ENCODE results near the gene AMN1.
"Not testable (repeated sequence)": the region's sequence is repeated elsewhere in the genome, so short reads cannot be mapped to it uniquely, and the experiment has no call there.

Gene AMN1

DNA sequence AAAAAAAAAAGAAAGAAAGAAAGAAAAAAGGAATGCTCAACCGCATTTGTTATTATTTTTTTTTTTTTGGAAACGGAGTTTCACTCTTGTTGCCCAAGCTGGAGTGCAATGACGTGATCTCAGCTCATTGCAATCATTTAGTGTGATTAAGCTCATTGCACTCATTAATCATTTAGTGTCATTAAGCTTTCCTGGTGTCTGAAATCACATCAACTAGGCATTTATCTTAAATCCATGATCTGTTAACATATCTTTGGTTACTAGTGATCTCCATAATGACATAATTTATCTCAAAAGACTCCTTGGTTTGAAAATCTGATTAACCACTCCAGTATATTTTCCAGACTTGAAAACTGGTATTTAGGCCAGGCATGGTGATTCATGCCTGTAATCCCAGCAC, 43.0 kb downstream of the AMN1 start:
- no peak for DNase-seq (ENCODE audit: low read depth)

DNA sequence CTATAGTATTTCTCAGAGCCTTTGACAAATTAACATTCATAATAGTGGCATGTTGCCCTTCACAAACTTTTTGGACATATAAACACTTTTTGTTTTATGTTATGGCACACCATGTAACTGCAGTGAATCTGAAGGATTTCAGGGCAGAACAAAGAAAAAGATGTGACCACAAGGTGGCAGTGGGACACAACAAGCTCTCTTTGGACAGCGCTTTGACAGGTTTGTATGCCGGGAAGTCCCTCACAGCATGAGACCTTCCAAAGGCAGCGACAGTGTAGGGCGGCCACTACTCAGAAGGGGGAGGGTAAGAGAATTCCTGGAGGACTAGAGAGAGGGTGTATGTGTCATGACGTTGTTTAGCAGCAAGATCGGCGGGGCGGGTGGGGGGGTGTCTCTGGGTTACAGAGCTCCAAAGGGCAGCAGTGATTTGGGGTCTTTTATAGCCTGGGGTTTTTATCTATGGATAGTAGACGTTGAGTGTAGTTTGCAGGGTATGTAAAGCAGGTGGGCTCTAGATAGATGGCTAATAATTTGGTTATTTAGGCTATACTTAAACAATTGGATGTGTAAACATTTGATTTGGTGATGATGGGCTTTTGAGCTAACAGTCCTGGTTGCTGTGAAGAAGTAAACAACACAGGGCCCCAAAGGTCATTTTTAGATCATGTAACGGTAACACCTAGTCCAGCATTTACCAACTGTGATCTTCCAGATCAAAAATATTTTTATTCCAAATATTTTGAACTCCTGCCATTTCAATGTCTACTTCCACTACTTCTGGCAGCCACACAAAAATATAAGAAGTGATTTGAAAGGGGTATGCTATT, 46.5 kb downstream of the AMN1 start:
- peak; percentile 52 for DNase-seq (ENCODE audit: low read depth)

DNA sequence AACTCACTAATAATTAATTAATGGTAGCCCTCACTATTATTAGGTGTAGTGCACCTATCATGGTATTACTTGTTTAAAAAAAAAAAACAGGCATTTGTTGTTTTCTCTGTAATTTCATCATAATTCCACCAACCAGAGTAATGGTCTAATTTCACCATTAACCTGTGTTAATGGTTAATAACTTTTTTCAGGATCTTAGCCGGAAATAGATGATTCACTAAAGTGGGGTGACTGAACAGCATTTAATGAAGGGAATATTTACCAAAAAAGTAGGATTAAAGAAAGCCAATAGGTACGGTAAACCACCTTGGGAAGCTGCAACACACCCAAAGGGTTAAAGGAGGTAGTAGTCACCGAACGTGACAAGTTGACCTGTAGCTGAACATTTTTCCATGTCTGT, 56.3 kb downstream of the AMN1 start:
- no peak for DNase-seq (ENCODE audit: low read depth)

DNA sequence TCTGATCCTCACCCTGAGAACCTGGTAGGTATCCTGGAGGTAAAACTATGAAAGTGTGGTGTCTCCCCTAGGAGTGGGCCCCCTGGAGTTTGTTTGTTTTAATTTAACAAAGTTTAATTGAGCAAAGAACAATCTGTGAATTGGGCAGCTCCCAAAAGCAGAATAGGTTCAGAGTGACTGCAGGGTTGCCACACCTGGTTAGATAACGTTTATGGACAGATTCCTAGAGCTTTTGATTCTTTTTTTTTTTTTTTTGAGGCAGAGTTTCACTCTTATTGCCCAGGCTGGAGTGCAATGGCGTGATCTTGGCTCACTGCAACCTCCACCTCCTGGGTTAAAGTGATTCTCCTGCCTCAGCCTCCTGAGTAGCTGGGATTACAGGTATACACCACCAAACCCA, 59.2 kb downstream of the AMN1 start:
- DNase-seq (ENCODE audit: low read depth) = not testable (repeated sequence)

DNA sequence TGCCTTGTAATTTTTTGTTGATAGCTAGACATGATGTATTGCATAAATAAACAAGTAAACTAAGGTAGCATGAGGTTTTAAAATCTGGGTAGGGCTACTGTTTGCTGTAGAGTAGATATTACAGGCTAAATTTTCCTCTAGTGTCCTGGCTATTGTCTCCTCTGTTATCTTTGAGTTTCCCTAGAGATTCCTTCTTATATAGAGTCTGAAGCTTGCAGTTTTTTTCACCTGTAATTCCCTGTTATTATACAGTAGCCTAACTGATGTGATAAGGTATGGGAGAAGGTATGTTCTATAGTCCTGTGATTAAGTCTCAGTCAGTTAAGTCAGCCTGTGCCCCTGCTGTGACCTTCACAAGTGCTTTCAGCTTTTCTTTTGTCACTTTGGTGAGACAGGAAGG, 59.8 kb downstream of the AMN1 start:
- no peak for DNase-seq (ENCODE audit: low read depth)

DNA sequence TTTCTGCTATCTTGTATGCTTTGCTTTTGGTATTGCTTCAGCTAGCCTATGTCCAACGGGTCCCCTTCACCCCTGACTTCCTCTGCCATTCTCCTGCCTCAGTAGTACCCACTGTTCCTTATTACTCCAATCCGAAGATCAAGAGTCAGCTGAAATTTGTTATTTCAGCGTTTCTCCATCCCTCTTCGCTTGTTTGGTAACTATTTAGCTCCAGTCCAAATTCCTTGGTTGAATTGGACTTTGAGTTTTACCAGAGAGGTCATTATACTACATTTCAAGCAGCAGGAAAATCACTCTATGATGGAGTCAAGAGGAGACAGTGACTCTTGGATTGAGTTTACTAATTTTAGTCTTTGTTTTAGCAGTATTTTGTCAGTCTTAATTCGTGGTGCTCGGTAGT, 64.8 kb downstream of the AMN1 start:
- no peak for DNase-seq (ENCODE audit: low read depth)

DNA sequence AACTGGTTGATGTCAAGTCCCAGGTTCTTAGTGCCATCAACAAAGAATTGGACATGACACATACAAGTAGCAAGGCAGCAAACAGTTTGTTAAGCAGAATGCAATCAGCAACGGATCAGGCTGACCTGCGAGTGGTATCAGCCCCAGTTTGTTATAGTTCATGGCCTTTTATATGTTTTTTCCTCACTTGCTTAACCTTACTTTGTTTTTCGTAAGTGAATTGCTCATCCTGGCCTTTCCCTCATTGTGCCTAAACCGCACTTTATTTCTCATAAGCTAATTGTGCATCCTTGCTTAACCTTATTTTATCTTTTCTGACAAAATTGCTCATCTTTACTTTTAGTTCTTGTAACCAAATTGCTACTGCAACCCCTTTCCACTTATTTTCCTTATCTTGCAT, 65.2 kb downstream of the AMN1 start:
- DNase-seq (ENCODE audit: low read depth) = no peak

DNA sequence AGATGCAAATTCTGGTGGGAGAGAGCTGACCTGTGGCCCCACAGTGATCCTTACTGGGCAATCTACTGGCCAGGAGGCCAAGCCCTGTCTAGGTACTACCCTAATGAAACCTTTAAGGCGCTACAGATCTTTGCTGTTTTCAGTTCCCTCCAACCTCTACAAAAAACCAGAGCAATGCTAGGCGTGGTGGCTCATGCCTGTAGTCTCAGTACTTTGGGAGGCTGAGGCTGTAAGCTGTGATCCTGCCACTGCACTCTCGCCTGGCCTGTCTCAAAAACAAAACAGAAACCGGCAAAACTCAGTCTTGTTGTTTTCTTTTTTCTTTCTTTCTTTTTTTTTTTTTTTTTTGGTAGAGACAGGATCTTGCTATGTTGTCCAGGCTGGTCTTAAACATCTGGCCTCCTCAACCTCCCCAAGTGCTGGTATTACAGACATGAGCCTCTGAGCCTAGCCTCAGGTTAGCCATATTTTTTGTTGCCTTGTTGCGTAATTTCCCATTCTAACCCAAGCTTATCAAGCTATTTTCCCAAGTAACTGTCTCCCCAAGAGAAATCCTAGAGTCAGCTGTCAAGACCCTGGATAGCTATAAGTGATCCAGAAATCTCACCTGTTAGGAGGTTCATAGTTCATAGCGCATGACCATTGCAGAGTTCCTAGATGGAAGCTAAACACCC, 66.5 kb downstream of the AMN1 start:
- DNase-seq (ENCODE audit: low read depth) = no peak

DNA sequence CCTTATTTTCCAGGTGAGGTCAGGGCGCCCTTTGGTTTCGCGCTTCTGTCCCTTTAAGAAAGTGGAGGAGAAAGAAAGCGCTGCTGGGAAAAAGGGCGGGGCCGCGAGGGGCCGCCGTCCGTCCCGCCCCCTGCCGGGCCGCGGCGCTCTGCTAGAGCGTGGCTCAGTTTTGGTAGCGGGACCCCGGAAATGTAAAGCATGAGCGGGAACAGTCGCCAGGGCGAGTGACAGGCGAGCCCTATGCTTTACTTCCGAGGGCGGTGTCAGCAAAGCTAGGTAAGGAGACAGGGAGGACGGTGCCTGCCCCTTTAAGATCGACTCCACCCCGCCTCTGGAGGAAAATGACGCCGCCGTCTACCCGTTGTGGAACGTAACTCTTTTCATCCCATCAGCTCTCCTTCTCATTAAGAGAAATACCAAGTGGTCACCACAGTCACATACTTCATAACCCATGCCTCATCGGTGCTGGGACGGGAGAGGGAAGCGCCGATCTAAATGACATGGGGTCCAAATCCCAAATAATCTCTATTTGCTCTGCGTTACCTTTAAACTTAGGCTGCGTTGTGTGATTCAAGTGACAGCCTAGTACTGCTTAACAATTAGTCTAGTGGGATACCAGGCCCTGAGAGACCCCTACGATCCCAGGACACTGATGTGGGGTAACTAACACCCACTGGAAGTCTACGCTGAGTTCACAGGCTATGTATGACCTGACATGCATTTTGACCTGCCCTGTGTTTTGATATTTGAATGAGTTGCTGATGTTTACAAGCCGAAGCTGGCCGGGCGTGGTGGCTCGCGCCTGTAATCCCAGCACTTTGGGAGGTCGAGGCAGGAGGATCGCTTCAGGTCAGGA, 69.5 kb downstream of the AMN1 start, which contains the start of gene ETFBKMT:
ETFBKMT (plus strand) TSS at position 602 of the 856 bp plus-strand sequence. CDS start 2,266 bp downstream, outside the sequence.
- peak; percentile 71 for DNase-seq (ENCODE audit: low read depth)

DNA sequence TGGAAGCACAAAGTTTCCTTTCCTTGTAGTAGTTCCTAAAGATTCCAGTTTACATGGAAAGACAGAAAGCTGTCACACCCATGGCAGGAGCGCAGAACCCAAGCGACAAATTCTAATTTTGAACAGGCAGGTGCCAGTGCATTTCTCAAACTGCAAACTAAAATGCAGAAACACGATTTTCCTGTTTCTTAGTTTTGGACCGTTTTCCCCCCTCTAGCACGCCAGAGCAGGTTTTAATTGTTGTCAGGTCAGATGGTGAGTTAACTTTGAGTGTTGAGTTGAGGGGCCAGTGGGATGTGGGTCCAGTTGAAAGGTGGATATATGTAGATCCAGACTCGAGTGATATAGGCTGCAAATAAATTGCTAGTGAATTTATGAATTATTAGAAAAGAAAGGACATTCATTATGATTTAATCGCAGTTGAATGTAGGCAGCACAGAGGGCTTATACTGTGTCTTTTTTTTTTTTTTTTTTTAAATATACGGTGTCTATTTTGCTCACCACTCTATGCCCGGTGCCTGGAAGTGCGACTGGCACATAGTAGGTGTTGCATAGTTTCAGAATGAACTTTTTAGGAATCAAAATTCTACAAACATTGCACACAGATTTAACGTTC, 70.2 kb downstream of the AMN1 start:
- DNase-seq (ENCODE audit: low read depth) = no peak

DNA sequence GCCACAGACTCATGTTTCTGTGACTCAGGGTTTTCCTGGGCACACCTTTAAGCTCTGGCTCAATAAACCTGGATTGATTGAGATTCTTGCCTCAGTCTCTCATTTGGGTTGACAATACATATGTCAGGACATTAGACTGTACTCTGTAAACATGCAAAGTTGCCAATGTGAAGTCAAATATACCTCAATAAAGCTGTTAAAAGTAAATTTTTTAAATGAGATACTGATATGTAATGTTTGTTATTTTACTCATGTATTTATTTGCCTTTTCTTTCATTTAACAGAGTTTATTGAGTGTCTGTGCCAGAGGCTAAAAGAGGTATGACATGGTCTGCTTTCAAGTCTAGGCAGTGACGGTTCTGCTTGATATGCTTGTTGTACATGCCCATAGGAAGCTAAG, 73.0 kb downstream of the AMN1 start:
- DNase-seq (ENCODE audit: low read depth) = no peak

DNA sequence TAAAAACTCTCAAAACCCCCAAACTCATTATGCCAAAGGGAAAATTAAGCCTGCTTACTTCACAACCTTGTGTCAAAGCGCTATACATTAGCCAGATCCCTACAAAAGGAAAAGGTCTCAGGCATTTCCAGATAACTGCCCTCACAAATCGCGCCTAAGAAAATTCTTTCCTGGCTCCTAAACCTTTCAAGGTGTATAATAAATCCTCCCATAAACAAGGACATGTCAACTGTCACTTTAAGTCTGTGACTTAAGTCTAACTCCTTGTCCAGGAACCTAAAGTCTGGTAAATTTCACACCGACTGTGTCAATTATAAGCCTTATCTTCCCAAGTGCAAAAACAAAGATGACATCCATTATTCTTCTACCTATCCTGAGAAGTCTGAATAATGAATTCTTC, 73.6 kb downstream of the AMN1 start:
- DNase-seq (ENCODE audit: low read depth) = no peak

DNA sequence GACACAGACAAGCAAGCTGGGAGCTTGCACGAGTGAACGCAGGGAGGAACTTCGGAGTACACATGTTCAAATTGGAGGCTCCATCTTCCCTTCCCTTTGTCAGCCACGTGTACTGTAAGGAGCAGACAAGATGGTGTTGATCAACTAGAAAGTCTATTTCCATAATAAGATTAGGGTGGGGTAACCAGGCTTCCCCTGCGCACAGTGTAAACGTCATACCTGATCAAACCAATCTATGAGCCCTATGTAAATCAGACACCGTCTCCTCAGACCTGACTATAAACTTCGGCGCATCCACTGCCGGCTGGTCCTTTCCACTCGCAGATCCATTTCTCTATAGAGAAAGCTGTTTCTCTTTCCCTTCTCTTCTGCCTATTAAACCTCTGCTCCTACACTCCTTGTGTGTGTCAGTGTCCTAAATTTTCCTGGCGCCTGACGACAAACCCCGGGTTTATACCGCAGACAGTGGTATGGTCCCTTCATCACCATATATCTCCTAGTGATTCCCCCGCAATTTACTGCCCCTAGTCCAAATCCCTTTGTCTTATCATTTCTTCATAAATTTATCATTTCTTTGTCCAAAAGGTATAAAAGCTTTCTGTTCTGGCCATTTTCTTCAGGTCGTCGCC, 76.8 kb downstream of the AMN1 start:
- no peak for DNase-seq (ENCODE audit: low read depth)

DNA sequence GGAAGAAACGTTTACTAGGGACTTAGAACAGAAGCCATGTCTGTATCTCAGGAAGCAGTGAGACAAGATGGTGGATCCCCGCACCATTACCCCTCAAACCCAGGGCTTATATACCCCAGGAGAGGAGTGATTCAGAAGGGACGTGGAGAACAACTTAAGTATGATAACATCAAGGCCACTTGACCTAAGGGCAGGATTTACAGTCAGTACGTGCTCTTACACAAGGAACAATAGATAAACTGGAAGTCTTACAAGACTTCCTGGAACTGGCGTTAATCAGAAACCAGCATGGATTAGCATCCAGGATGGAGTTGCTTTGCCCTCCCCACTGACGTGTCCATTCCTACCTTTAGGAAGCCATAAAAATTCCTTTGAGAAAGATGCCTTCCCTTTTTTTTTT, 77.9 kb downstream of the AMN1 start:
- DNase-seq (ENCODE audit: low read depth) = no peak

DNA sequence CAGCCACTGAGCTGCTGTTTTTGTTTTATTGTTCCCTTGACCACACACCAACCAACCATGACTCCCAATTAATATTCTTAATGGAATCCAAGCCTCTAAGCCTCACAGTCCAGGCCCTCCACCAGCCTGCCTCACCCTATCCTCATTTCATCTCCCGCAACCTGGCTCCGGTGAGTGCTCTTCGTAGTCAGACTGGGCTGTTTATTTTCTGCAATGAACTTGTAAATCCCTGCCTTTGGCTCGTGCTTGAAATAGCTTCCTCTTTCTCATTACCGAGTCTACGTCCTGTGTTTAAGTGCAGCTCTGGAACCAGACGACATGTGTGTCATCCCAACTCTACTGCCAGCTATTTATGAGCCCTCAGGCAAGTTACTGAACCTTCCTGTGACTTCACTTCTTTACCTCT, 81.7 kb downstream of the AMN1 start:
- no peak for DNase-seq (ENCODE audit: low read depth)

DNA sequence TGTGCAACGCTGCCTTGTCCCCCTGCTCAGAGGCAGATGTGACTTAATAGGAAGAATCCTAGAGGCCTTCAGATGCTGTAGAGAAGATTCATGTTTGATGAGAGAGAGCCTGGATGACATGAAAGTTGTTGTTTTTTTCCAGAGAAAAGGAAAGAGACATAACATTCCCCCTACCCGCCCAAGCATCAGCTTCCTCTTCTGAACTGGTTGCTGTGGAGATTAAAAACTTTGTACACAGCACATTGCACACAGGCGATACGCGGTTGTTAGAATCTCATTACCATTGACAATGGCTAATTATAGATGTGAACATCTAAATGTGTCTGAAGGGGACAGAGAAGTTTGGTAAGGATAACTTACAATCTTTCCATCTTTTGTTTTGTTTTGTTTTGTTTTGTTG, 82.9 kb downstream of the AMN1 start:
- DNase-seq (ENCODE audit: low read depth) = no peak

DNA sequence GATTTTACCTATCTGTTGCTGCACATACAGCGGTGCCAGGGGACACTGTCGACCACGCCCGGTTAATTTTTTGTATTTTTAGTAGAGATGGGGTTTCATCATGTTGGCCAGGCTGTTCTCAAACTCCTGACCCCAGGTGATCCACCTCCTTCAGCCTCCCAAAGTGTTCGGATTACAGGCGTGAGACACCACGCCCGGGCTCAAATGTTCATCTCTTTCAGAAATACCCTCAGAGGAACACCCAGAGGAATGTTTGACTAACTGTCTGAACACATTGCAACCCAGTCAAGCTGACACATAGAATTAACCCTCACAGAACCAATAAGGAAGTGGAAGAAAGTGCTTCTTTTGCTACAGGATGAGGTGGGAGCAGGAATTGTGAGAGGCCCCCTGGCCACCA, 84.3 kb downstream of the AMN1 start:
- no peak for DNase-seq (ENCODE audit: low read depth)

DNA sequence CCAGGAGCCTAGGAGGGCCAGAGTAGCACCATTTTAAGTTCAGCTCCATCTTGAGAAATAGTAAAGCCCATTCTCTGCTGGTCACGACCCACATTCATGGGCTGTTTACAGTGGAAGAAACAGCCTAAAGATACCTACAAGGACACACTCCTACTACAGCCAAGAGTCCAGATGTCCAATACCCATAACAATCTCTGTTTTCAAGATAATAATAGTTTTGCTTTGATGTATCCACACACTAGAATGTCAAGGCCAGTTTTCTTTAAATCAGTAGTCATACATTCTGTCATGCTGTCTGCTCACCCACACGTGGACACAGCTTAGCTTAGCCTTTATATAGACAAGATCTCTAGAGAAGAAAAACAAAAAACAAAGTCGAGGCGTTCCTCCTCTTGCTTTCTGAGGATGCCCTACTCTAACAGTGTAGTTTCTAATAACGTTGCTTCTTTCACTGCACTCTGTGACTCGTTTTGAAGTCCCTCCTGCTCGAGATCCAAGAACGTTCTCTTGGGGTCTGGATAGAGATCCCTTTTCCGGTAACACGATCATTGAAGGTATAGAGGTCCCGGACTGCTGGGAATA, 87.2 kb downstream of the AMN1 start:
- no peak for DNase-seq (ENCODE audit: low read depth)

DNA sequence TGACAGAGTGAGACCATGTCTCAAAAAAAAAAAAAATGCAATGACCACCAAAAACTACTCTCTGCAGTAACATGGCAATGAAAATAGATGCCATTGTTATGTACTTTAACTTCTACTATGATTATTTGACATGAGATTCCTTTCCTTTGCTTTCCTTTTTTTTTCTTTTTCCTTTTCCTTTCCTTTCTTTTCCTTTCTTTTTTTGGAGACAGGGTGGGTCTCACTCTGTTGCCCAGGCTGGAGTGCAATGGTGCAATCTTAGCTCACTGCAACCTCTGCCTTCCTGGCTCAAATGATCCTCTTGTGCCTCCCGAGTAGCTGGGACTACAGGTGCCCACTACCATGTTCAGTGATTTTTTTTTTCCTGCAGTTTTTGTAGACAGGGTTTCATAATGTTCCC, 94.2 kb downstream of the AMN1 start:
- no peak for DNase-seq (ENCODE audit: low read depth)

DNA sequence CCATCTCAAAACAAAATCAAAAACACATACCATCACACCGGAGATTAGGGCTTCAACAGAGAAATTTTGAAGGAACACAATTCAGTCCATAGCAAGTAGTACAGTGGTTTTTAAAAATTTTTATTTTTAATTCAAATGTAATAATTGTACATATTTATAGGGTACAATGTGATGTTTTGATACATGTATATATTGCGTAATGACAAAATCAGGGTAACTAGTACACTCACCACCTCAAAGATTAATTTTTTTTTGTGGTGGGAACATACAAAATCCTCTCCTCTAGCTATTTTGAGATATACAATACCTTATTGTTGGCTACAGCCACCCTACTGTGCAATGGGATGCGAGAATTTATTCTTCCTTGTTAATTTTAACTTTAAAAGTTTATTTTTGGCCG, 95.4 kb downstream of the AMN1 start:
- no peak for DNase-seq (ENCODE audit: low read depth)

DNA sequence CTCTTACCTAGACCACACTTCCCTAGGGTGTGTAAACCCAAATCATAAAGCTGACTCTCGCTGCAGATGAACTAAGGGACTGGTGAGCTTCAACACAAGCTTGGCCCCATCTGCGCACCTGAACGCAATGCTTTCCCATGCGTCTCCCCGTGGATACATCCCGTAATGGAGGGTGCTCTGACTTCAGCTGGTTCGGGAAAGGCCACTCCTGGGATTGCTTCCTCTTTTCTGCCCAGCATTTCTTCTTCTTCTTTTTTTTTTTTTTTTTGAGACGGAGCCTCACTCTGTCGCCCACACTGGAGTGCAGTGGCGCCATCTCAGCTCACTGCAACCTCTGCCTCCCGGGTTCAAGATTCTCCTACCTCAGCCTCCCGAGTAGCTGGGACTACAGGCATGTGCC, 97.0 kb downstream of the AMN1 start:
- DNase-seq (ENCODE audit: low read depth) = no peak
